ENCODE data around the gene SAMD9L. TPM values are rescaled to one million over a fixed set of nuclear protein-coding genes. Genes with fewer than 3 reads are reported as not detected.
"Not testable (repeated sequence)": the region's sequence is repeated elsewhere in the genome, so short reads cannot be mapped to it uniquely, and the experiment has no call there.

Gene SAMD9L
- total RNA-seq, 1 donor from 2014 or later = 0.69 TPM

- no peak for TF ChIP-seq CTCF (conservative IDR thresholded peaks at IDR 0.05; ENCODE audit: low read depth, low read length)
- DNase-seq (ENCODE audit: low read depth) = no peak
- no peak overlapping the region for H3K4me3 ChIP-seq (ENCODE audit: low read depth, low read length)
These were observed 16.0 kb downstream of the SAMD9L start for GRCh38 chr7:93132216-93132615.

GRCh38 chr7:93126954-93127353 lies 21.2 kb downstream of the SAMD9L start:
- not testable (repeated sequence) for DNase-seq (ENCODE audit: low read depth); H3K4me3 ChIP-seq (ENCODE audit: low read depth, low read length)

- not testable (repeated sequence) for H3K4me3 ChIP-seq (ENCODE audit: low read depth, low read length); DNase-seq (ENCODE audit: low read depth)
These were observed 24.7 kb downstream of the SAMD9L start for GRCh38 chr7:93123532-93123931.

GRCh38 chr7:93120592-93121549 lies 27.3 kb downstream of the SAMD9L start:
- no peak overlapping the region for H3K4me3 ChIP-seq (ENCODE audit: low read depth, low read length)
- no peak for DNase-seq (ENCODE audit: low read depth)
- no peak for TF ChIP-seq CTCF (conservative IDR thresholded peaks at IDR 0.05; ENCODE audit: low read depth, low read length)

- H3K4me3 ChIP-seq (ENCODE audit: low read depth, low read length) = no peak overlapping the region
- no peak for DNase-seq (ENCODE audit: low read depth)
- no peak for TF ChIP-seq CTCF (conservative IDR thresholded peaks at IDR 0.05; ENCODE audit: low read depth, low read length)
These were observed 28.8 kb downstream of the SAMD9L start for GRCh38 chr7:93119191-93119905.

GRCh38 chr7:93117852-93118530 lies 30.2 kb downstream of the SAMD9L start, which contains the start of gene SAMD9:
Gene SAMD9 (minus strand): TSS chr7:93117979. CDS start chr7:93106097, 11,882 bp downstream.
- TF ChIP-seq CTCF (conservative IDR thresholded peaks at IDR 0.05; ENCODE audit: low read depth, low read length) = no peak
- H3K4me3 ChIP-seq (ENCODE audit: low read depth, low read length) = peak within 1 kb of the TSS; percentile 56
- DNase-seq (ENCODE audit: low read depth) = peak; percentile 30

GRCh38 chr7:93117327-93117726 lies 30.9 kb downstream of the SAMD9L start:
- DNase-seq (ENCODE audit: low read depth) = no peak
- peak overlapping the region; percentile 56 for H3K4me3 ChIP-seq (ENCODE audit: low read depth, low read length)

More at GRCh38 chr7:93117327-93117726, 30.9 kb downstream of the SAMD9L start:
- TF ChIP-seq CTCF (conservative IDR thresholded peaks at IDR 0.05; ENCODE audit: low read depth, low read length) = no peak
